Endothelial cell of umbilical vein (primary cell): ENCODE measurements around the gene SSC5D.

Experiments
- CTCF ChIP-seq, 2 donors: IDR thresholded peaks; 1 replicate in 1 of 2; 2 replicates in 1 of 2; pipeline ENCODE4 v1.5.1; 2011; ENCODE audit warnings: low read length in 2 of 2, mild to moderate bottlenecking in 2 of 2, moderate library complexity in 2 of 2, control low read depth in 1 of 2, inconsistent platforms in 1 of 2, low read depth in 1 of 2; ENCODE audit not compliant: insufficient read depth in 1 of 2; ENCODE audit errors: extremely low read depth in 1 of 2
- EZH2 ChIP-seq: IDR thresholded peaks from 2 replicates; pipeline ENCODE4 v1.6.1; 2012; ENCODE audit warnings: borderline replicate concordance, low read depth, mild to moderate bottlenecking, moderate library complexity, low read length, inconsistent platforms; ENCODE audit not compliant: severe bottlenecking
- GATA2 ChIP-seq: IDR thresholded peaks from 2 replicates; pipeline ENCODE4 v1.7.0; 2011; ENCODE audit warnings: low read depth, mild to moderate bottlenecking, moderate library complexity, mixed read lengths, low read length; ENCODE audit not compliant: insufficient read length, insufficient read depth
- POLR2AphosphoS5 ChIP-seq: IDR thresholded peaks from 2 replicates; pipeline ENCODE4 v1.6.1; 2012; ENCODE audit warnings: low read depth, mild to moderate bottlenecking, control low read depth, low read length, moderate library complexity; ENCODE audit not compliant: insufficient read depth

GRCh38 chr19:55464039-55464661 lies 24.1 kb upstream of the SSC5D start:
- TF ChIP-seq GATA2 (no peak), CTCF (IDR thresholded peaks at IDR 0.05; ENCODE audit: extremely low read depth in 1 of 2, insufficient read depth in 1 of 2, low read depth in 1 of 2, low read length in 2 of 2) (no peak), POLR2AphosphoS5 (no peak), EZH2 (no peak)
